Activated CD4-positive, alpha-beta T cell treated with anti-CD3 and anti-CD28 coated beads, Interleukin-2, amount 50 U/mL, for 24 hours (primary cell): ENCODE data around the gene UNC119B.

Experiments used
- DNase-seq, 2 donors: peaks; one replicate each; pipeline ENCODE4 v3.0.0-alpha.2; 2020; ENCODE audit warnings: low read depth in 1 of 2, low spot score in 1 of 2

The UNC119B gene

DNA sequence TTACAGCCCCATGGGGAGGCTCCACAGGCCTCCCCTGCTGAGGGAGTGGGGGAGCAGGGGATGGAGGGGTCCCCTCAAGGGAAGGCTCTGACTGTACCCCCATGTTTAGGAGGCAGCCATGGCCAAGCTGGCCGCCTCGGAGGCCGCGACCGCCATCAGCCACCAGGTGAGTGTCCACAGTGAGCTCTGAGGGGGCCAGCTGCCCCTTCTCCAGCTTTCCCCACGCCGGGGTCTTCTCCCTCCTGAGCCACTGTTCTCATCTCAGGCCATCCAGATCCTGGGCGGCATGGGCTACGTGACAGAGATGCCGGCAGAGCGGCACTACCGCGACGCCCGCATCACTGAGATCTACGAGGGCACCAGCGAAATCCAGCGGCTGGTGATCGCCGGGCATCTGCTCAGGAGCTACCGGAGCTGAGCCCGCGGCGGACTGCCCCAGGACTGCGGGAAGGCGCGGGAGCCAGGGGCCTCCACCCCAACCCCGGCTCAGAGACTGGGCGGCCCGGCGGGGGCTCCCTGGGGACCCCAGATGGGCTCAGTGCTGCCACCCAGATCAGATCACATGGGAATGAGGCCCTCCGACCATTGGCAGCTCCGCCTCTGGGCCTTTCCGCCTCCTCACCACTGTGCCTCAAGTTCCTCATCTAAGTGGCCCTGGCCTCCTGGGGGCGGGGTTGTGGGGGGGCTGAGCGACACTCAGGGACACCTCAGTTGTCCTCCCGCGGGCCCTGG is 28.9 kb downstream of the UNC119B start:
- DNase-seq = no peak

DNA sequence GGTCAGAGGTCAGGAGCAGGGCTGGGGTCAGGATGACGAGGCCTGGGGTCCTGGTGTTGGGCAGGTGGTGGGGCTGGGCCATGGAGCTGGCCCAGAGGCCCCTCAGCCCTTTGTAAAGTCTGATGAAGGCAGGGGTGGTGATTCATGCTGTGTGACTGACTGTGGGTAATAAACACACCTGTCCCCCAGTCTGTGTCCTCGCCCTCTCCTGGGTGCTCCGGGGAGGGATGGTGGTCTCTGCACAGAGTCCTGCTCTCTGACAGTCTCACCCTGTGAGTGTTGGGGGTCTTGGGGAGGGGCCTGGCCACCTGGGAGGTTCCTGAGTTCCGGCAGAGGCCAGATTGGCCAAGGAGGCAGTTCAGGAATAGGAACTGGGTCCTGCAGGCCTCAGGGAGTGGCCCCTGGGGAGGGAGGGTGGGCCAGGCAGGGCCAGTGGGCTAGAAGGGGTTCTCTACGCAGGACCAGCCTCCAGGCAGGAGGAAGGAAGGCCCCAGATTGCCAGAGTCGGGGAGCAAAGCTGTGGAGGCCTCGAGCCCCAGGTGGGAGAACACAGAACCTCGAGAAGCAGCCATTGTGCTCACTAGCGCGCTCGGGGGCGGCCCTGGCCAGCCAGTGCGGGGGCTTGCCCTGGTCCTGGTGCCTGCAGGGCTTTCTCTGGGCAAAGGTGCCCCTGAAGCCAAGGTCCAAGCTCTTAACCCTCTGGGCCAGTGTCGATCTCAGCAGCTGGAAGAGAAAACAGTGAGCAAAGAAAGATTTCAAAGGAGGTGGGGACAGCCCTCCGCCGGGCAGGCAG is 29.8 kb downstream of the UNC119B start:
- no peak for DNase-seq

DNA sequence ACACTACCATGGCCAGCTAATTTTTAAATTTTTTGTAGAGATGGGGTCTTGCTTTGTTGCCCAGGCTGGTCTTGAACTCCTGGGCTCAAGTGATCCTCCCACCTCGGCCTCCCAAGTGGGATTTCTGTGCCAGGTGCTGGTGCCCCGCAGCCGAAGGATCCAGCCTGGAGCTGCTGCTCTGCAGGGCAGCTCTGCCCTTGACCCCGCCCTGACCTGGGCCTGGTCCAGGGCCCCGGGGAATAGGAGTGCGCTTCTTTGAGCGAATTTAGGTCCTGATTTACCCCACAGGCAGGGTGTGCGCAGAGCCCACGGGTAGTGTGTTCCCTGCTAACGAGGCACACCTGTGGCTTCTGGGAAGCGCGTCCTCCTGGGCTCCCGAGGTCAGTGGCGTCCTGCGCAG is 30.6 kb downstream of the UNC119B start:
- no peak for DNase-seq

DNA sequence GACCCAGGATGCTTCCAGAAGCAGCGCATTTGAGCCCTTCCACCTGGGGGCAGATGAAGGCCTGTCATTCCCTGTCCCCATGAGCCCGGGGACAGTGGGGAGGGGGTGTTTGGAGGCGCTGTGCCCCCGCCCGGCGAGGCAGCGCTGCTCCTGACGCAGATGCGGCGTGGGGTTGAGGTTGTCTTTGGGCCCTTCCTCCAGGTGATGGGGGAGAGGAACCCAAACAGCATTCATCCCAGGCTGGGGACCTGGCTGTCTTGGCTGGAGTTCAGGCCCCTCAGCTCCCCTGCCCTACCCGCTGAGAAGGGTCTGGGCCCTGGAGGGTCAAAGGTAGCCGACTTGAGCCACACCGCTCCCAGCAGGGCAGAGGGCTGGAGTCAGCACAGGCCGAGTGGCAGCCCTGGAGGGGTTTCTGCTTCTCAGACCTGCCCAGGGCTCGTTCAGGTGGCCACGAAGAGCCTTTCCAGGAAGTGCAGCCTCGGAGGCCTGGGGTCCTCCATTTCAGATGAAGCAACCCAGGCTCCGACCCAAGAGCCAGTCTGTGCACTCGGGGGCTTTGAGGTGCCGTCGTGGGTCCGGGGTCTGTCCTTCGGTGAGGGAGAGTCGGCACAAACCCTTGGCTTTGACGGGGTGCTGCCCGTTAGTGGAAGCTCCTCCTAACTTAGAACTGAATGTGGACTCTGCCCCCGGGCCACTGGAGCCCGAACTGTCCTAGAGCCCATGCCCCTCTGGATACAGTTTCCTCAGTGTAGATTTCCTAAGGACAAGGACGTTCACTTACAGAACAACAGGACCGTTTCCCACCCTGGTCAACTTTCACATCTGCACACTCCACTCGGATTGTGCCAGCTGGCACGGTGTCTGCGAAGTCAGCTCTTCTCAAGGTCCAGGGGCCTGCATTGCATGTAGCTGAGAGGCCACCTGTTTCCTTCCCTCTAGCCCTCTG is 31.5 kb downstream of the UNC119B start:
- no peak for DNase-seq

DNA sequence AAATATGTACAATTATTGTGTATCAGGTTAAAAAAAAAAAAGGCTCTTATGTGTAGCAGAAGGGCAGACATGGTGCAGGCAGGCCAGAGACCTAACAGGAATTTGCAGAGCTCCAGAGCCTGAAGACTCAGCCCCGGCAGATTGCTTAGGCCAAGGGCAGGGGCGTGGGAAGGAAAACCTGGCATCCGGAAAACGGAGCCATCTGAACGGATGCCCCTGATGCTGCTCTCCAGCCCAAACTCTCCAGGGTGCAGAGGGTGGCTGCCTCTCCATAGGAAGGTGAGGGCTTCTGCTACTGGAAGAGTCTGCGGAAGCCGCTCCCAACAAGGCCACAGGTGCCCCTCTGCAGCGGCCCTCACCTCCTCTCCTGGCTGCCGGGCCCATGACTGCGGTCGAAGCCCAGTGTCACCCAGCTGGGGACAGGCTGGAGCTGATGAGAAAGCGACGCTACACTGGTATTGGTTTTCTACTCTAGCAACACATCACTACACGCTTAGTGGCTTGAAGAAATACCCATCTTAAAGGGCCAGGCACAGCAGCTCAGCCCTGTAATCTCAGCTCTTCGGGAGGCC is 34.8 kb downstream of the UNC119B start:
- DNase-seq = no peak

DNA sequence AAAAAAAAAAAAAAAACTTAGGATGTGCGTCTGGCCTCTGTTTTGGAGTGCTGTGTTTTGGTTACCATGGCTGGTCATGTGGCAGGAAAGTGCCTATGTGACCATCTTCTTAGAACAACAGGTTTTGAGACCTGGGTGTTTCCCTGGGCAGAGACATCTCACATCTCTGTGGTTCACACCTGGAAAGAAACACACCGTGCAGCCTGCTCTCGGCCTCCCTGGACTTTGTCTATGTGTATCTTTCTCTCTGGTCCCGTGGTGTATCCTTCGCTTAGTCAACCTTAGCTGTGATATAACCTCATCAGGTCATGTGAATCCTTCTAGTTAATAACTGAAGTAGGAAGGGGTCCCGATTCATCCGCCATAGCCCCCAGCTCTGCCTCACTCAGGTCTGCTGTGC is 38.0 kb downstream of the UNC119B start:
- DNase-seq = no peak

DNA sequence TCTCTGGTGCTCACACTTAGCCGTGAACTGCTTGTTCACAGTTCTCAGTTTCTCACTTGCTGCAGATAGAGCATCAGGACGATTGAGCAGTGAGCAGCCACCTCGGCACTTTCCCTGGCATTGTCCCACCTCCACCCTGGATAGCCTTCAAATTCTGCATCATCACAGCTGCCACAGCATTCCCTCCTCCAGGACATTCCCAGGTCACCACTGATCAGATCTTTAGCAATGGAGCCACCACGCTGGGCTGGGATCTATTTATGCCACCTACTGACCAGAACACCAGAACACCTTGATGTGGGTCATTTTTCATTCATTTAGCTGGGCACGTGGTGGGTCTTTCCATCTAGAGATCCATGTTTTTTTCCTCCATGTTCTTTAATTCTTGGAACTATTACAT is 39.0 kb downstream of the UNC119B start:
- DNase-seq = no peak

DNA sequence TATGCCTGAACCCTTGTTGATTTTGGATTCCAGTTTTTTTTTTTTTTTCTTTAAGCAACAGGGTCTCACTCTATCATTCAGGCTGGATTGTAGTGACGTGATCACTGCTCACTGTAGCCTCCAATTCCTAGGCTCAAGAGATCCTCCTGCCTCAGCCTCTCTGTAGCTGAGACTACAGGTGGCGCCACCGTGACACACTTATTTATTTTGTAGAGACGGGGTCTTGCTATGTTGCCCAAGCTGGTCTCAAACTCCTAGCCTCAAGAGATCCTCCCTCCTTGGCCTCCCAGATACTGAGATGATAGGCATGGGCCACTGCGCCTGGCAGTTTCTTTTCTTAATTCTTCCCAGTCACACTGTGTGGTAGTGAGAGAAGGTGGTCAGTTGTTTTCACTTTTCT is 40.5 kb downstream of the UNC119B start:
- DNase-seq = no peak

DNA sequence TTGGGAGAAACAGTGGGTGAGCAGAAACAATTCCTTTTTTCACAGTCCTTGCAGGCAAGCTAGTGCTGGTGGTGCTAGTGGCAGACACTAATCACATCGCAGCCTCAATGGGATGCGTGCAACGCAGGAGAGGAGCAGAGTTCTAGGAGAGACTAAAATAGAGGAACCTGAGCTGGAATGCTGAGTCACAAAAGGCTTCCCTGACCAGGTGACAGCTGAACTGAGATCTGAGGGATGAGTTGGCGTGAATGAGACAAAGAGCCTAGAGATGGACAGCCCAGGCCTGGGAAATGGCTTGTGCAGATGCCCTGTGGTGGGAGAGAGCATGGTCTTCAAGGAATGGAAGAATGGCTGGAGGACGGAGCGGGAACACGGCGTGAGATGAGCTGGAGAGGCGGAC is 41.1 kb downstream of the UNC119B start:
- DNase-seq = no peak

DNA sequence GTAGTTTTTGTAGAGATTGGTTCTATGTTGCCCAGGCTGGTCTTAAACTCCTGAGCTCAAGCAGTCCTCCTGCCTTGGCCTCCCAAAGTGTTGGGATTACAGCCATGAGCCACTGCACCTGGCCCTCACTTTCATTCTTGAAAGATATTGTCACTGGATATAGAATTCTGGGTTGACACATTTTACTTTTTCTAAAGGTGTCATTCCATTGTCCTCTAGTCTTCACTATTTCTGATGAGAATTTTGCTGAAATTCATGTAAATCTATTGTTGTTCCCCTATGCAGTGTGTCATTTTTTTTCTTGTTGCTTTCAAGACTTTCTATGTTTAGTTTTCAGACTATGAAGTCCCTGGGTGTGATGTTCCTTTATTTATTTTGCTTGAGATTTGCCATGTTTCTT is 44.5 kb downstream of the UNC119B start:
- DNase-seq = no peak

DNA sequence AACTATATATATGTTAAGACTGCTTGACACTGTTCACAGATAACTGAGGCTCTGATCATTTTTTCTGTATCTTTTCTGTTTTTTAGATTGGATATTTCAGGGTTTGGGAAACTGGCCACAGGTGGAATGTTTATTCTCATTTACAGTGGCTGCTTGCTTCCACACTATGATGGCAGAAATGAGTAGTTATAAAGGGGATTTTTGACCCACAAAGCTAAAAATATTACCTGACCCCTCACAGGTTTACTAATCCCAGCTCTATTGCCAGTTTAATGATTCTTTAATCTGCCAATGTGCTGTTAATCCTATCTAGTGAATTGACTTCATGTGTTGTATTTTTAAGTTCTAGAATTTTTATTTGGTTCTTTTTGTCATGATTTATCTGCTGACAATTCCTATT is 45.0 kb downstream of the UNC119B start:
- no peak for DNase-seq

DNA sequence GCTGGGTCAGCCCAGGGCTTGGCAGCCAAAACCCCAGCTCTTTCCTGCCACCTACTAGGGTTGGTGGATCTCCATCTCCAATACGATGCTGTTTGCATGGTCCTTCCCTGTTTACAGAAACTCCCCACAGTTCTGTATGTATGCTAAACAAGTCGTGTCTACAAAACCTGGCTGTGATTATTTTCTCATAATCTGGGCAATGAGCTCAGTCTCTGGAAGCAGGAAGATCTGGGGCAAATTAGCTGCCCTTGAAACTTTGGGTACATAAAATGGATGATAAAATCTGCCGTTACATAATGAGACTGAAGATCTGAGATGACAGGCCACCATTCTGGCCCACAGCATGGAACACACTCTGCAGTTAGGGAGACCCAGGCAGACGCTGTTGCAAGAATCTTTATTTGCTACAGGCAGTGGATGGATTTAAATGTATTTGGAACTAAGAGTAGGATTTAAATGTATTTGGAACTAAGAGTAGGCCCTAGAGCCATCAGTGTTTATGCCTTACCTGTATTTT is 47.0 kb downstream of the UNC119B start:
- DNase-seq = no peak

DNA sequence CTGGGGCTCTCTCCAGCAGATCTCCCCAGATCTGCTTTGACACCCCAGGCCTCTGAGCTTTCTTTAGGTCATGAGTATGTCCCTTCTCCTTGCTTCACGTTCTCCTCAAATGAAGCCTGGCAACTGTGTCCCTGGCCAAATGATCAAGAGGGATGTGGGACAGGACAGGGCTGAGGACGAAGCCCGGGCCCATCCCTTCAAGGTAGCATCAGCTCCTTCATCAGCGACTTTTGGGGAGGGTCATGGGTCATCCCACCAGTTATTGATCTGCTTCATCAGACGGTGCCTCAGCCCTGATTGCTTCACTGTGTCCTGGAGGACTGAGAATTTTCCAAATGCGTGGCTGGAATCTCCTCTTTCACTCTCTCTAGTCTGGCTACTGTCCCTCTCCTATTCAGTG is 47.7 kb downstream of the UNC119B start:
- DNase-seq = no peak

DNA sequence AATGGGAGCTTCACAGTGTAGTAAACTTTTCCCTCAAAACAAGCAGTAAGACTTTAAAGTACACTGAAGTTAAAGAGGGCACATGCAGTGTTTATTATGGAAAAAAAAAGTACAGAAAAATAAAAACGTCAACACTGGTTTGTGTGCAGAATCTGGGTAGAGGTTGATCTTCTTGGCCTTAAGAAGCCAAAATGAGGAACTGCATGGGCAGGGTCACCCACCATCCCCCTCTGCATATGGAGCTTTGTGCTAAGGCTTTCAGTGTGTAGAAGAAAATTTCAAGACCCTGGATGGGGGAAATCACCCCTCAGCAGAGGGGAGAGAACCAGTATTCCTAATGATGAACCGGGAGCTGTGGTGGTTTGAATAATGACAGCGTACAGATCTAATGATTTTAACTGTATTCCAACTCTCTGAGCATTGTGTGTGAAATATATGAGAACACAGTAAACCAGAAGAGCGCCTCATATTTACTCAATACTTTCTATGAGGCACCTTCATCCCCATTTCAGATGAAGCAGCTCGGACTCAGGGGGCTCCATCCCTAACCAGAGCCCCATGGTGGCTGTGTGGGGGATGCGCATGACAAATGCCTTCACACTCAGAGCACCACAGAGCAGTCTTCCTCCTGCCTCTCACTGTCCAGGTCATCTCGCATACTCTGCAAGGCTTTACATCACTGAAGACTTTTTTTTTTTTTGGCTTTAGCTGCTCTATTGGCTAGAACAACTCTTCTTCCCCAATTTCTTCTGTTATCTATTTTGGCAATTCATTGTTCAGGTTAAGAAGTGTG is 48.7 kb downstream of the UNC119B start:
- no peak for DNase-seq

DNA sequence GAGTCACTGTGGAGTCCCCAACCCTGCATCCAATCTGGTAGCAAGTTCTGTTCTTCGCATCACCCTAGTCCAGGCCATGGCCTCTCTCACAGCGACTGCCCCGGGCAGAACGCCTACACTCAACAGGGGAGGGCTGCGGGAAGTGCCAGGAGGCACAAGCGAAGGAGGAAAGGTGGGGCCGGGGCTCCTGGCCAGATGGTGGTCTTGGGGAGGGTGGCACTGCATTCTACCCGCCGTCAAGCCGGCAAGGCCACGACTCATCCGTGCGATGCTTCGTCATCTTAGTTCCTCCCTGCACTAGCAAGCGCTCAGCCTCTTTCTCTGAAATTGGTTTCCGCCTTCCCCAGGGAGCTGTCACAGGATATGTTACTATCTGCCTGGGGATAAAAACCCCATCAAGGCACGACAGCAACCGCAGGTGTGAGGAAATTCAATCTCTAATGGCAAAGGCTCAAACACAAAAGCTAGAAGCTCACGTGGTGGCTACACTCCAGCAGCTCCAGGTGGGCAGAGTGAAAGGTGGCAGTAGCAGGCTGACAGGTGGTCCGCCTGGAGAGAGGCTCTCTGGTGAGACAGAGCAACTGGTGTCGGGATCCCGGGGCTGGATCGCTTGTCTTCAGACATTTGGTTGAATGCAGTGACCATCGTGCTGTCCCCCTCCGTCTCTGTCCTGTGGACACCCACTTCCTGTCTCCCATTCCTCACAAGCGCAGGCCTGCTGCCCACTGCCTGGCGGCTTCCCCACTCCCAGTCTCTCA is 49.5 kb downstream of the UNC119B start:
- DNase-seq = no peak

DNA sequence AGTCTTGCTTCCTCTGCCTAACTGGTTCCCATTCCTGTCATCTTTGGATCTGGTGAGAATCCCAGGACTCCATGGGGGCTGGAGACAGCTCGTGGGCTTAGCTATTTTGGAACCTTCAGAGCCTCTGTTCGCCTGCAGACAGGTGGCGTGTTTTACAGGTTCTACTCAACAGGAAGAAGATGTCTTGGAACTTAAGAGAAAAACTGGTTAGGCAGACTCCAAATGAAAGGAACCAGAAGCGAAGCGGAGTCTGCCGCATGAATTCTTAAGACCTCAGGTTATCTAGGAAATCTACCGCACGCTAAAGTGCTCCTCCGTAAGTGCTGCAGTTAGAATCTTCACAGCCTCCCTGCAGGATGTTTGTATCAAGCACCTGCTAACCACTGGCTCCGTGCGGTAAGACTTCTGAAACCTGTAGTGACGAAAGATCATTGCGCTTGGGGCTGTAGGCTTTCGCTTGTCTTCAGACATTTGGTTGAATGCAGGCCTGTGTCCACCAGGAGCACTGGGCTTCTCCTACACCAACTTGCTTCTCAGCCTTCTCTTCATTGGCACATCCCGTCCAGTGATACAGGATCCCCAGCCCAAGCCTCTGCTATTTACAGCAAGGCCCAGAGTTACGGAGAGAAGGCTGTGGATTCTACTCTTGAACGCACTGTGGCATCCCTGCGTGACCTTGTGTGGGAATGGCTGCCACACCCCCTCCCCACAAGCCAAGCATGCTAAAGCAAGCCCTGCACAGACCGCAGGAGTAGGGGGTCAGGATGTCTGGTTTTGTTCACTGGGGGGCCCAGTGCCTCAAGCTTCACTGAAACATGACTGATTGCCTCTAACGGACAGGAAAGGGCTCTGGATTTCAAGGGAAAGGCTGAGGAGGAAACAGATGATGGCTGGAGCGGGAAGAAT is 50.3 kb downstream of the UNC119B start:
- no peak for DNase-seq

DNA sequence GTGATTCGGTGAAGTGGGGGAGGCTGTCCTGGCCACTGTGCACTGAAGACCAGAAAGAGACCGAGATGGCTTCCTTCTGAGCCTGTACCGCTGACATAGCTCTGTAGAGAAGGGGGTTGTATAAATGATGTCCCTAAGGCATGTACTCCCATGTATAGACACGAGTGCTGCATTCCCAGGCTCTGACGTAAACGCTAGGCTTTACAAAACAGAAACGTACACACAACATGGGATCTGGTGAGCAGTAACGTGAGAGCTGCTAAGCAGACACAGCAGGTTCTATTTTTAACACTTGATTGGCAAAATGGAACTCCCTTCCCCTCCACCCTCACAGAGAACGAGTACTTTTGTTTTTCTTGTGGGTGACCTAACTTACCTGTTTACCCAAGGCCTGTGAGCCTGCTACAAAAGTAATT is 51.3 kb downstream of the UNC119B start:
- DNase-seq = no peak

DNA sequence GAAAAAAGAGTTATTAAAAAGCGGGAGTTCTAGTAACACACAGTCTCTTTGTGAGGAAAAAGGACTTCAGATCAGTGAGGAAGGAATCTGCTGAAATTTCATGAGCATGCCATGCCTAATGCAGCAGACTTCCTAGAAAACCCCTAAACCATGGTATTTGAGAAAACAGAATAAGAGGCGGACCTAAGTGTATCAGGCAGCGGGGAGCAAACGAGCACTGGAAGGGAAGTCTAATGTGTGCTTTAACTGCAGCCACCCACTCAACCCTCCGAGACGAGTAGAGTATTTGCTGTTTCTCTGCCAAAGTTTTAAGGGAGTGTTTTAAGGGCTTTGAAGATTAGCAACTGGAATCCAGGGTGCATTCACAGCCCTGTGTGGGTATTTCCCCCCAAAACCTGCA is 51.8 kb downstream of the UNC119B start:
- no peak for DNase-seq

DNA sequence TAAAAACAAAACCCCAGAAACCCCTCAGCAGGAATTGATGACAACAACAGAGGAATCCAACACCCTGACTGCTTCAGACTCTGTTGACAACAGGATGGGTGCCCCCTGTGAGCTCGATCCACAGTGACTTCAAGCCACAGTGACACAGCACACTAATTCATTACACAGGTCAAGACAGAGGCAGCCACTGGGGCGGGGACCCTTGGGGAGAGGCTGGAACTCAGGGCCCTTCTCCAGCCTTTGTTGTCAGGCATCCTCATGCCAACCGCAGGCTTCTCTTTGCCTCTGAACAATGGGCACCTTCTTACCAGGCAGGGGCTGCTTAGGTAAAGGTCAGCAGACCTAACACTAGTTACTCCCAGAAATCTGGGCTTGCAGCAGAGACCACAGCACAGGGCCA is 53.0 kb downstream of the UNC119B start:
- no peak for DNase-seq
